ENCODE results near the gene KCNJ16. TPM values are rescaled to one million over a fixed set of nuclear protein-coding genes. Genes with fewer than 3 reads are reported as not detected.

The KCNJ16 gene
- total and polyA plus RNA-seq, 2 experiments from 2014 or later = not detected

GRCh38 chr17:70080541-70081347 lies 5.7 kb downstream of the KCNJ16 start:
- Histone ChIP-seq H3K4me1 (ENCODE audit: low read depth) (no peaks in the 10 kb centered on the region), H3K27ac (no peak overlapping the region), H3K9me3 (ENCODE audit: low read depth) (no peaks in the 10 kb centered on the region), H3K4me3 (no peak overlapping the region), H3K27me3 (no peaks in the 10 kb centered on the region), H3K36me3 (no peaks in the 10 kb centered on the region)
- peak in 1 of 2 donors; percentile 70 for DNase-seq (ENCODE audit: low read depth in 1 of 2, low spot score in 1 of 2)
- TF ChIP-seq CTCF (IDR thresholded peaks at IDR 0.05; ENCODE audit: low read depth, low read length) = no peak

GRCh38 chr17:70081885-70082284 lies 6.9 kb downstream of the KCNJ16 start:
- H3K4me1 ChIP-seq (ENCODE audit: low read depth) = no peaks in the 10 kb centered on the region
- TF ChIP-seq CTCF (IDR thresholded peaks at IDR 0.05; ENCODE audit: low read depth, low read length) = no peak
- H3K36me3 ChIP-seq = no peaks in the 10 kb centered on the region

GRCh38 chr17:70084476-70084875 lies 9.5 kb downstream of the KCNJ16 start:
- Histone ChIP-seq H3K4me3 (no peak overlapping the region), H3K36me3 (no peaks in the 10 kb centered on the region), H3K9me3 (ENCODE audit: low read depth) (no peaks in the 10 kb centered on the region), H3K27ac (no peak overlapping the region), H3K27me3 (no peaks in the 10 kb centered on the region), H3K4me1 (ENCODE audit: low read depth) (no peaks in the 10 kb centered on the region)
- TF ChIP-seq CTCF (IDR thresholded peaks at IDR 0.05; ENCODE audit: low read depth, low read length) = no peak
- DNase-seq (ENCODE audit: low read depth in 1 of 2, low spot score in 1 of 2) = peak in 1 of 2 donors; percentile 34

More at GRCh38 chr17:70081885-70082284, 6.9 kb downstream of the KCNJ16 start:
- Histone ChIP-seq H3K27me3 (no peaks in the 10 kb centered on the region), H3K9me3 (ENCODE audit: low read depth) (no peaks in the 10 kb centered on the region), H3K27ac (no peak overlapping the region), H3K4me3 (no peak overlapping the region)
- no peak for DNase-seq (ENCODE audit: low read depth in 1 of 2, low spot score in 1 of 2)

GRCh38 chr17:70086516-70086915 lies 11.5 kb downstream of the KCNJ16 start:
- DNase-seq (ENCODE audit: low read depth in 1 of 2, low spot score in 1 of 2) = no peak
- no peaks in the 10 kb centered on the region for H3K9me3 ChIP-seq (ENCODE audit: low read depth)
- H3K4me3 ChIP-seq = no peak overlapping the region
- H3K36me3 ChIP-seq = no peaks in the 10 kb centered on the region
- no peak for TF ChIP-seq CTCF (IDR thresholded peaks at IDR 0.05; ENCODE audit: low read depth, low read length)
- no peaks in the 10 kb centered on the region for H3K4me1 ChIP-seq (ENCODE audit: low read depth)
- H3K27ac ChIP-seq = no peak overlapping the region
- no peaks in the 10 kb centered on the region for H3K27me3 ChIP-seq

GRCh38 chr17:70089513-70090148 lies 14.6 kb downstream of the KCNJ16 start:
- Histone ChIP-seq H3K9me3 (ENCODE audit: low read depth) (no peaks in the 10 kb centered on the region), H3K27ac (no peak overlapping the region), H3K36me3 (no peaks in the 10 kb centered on the region), H3K27me3 (no peaks in the 10 kb centered on the region), H3K4me3 (no peak overlapping the region), H3K4me1 (ENCODE audit: low read depth) (no peaks in the 10 kb centered on the region)
- TF ChIP-seq CTCF (IDR thresholded peaks at IDR 0.05; ENCODE audit: low read depth, low read length) = no peak
- no peak for DNase-seq (ENCODE audit: low read depth in 1 of 2, low spot score in 1 of 2)

All from cardiac muscle cell (in vitro differentiated cells and primary cell).